ENCODE measurements around the gene MT1F. TPM values are rescaled to one million over a fixed set of nuclear protein-coding genes. Genes with fewer than 3 reads are reported as not detected.

Gene MT1F
- total and polyA plus RNA-seq, 9 of the 15 experiments (the other 6 are each of a cell fraction or from before 2014, with no cell fraction given): 0.18 to 0.68 (median 0.29) TPM; not detected in 5

DNA sequence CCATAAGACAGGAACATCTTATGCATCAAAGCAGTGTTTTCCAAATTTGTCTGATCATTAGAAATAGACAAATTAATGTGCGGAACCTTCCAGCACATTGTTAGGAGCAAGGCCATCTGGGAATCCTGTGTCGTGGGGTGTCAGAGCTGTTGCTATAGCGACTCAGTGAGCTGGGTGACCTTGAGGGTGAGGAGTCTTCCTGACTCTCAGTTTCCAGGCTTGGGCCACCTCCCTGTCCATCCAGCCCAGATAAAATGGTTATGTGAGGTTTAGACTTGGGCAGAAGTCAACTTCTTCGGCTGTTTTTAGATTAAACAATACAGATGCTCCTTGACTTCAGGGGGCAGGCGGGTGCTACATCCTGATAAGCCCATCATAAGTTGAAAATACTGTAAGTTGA lies 45.1 kb downstream of the MT1F start:
- Histone ChIP-seq H3K9ac (ENCODE audit: insufficient read depth in 1 of 2, low read depth in 2 of 2, low read length in 2 of 2) (no peak overlapping the region), H3K4me3 (no peak overlapping the region), H3K9me3 (replicated peaks; ENCODE audit: control insufficient read depth, insufficient read depth, low read depth, low read length) (no peaks in the 10 kb centered on the region), H3K36me3 (ENCODE audit: control insufficient read depth, insufficient read depth, low read length) (no peaks in the 10 kb centered on the region), H3K27ac (ENCODE audit: extremely low read depth, low read depth, low read length) (no peak overlapping the region), H2AFZ (ENCODE audit: low read depth, low read length) (peak overlapping the region; percentile 21; the same call in 1 of the 2 replicates), H3K4me1 (replicated peaks in 1 of 2; ENCODE audit: control insufficient read depth in 2 of 2, insufficient read depth in 2 of 2, low read length in 2 of 2) (no peaks in the 10 kb centered on the region), H4K20me1 (replicated peaks; ENCODE audit: control insufficient read depth, insufficient read depth, low read length) (no peaks in the 10 kb centered on the region), H3K9me1 (ENCODE audit: control insufficient read depth, insufficient read depth, low read length) (no peaks in the 10 kb centered on the region), H3K79me2 (ENCODE audit: control insufficient read depth, insufficient read depth, low read length) (no peaks in the 10 kb centered on the region), H3K27me3 (ENCODE audit: control insufficient read depth in 2 of 2, insufficient read depth in 2 of 2, low read length in 2 of 2) (peaks cover 3 to 17% of the 10 kb centered on the region in 2 experiments; a peak in 4 of 5 replicates), H3K4me2 (ENCODE audit: insufficient read depth, low read length) (no peak overlapping the region)
- intact Hi-C loops (cut with micrococcal nuclease): loop anchor here (1.0 kb wide), 5 partner anchors 29 to 371 kb away; partner anchors contain the start of gene MT2A
- no peak for DNase-seq (ENCODE audit: extremely low read depth in 1 of 4, low spot score in 3 of 4)
- BruUV-seq (replicated peaks): no TSS peak
- ATAC-seq: no peak
- POLR2A ChIA-PET: no interaction called here
- 15% methylated on average over 5 of the region's 5 CpGs for WGBS (ENCODE audit: insufficient coverage, low coverage, missing lambda C conversion rate)
- CTCF ChIA-PET (ENCODE audit: low intra/inter-chr PET ratio): interaction anchor here (0.6 to 2.2 kb wide), 8 partner anchors 29 to 385 kb away, joined by 3 to 26 read pairs (median 4); no protein-coding TSS in a partner anchor
- in situ Hi-C loops (cut with MboI): loop anchor here (5.0 kb wide), 1 partner anchor 126 kb away; no protein-coding TSS in a partner anchor
- TF ChIP-seq RFX1 (IDR thresholded peaks at IDR 0.05) (peak; percentile 42; the same call in 1 of the 2 replicates), CHCHD3 (CRISPR knock-in tag; IDR thresholded peaks at IDR 0.05) (no peak)
- FAIRE-seq: no peak

Other genes starting within 250 kb of the MT1F start
Only the 7 nearest of the 16 such genes appear.
- 0.29 and 0.45 TPM in 2 replicates for gene MT1E, start 32.2 kb upstream of the MT1F start, total RNA-seq (2014; rRNA removed)
- not detected in 2 replicates for gene MT1E, start 32.2 kb upstream of the MT1F start, total RNA-seq (2014; rRNA removed; fragmentation: Illumina TruSeq; extraction: Trizol)
- gene MT1E, start 32.2 kb upstream of the MT1F start, total RNA-seq (2015; rRNA removed; fragmentation: Illumina TruSeq; extraction: Trizol): 0.29 and 0.38 TPM in 2 replicates
- 0.47 and 0.74 TPM in 2 replicates for gene MT1E, start 32.2 kb upstream of the MT1F start, total RNA-seq (2021)
- gene MT1E, start 32.2 kb upstream of the MT1F start, polyA plus RNA-seq (2011; rRNA removed): 0.45 and 2.3 TPM in 2 replicates
- not detected in 2 replicates for gene MT1E, start 32.2 kb upstream of the MT1F start, polyA plus RNA-seq (2014; fragmentation: Illumina TruSeq; extraction: Trizol)
- gene MT1E, start 32.2 kb upstream of the MT1F start, polyA plus RNA-seq (2014; fragmentation: Nextera tagmentation; extraction: Ambion mirVana): under 1 TPM in 1 of 2 experiments, not detected in 1; 0.52 TPM
- gene MT1E, start 32.2 kb upstream of the MT1F start, polyA plus RNA-seq (2014; rRNA removed): 0.81 TPM in 1 of 2 replicates, not detected in the other
- gene MT1M, start 25.3 kb upstream of the MT1F start, total RNA-seq (2014; rRNA removed): not detected in 2 replicates
- not detected in 2 replicates for gene MT1M, start 25.3 kb upstream of the MT1F start, total RNA-seq (2014; rRNA removed; fragmentation: Illumina TruSeq; extraction: Trizol)
- not detected in 2 replicates for gene MT1M, start 25.3 kb upstream of the MT1F start, total RNA-seq (2015; rRNA removed; fragmentation: Illumina TruSeq; extraction: Trizol)
- not detected in 2 replicates for gene MT1M, start 25.3 kb upstream of the MT1F start, total RNA-seq (2021)
- gene MT1M, start 25.3 kb upstream of the MT1F start, polyA plus RNA-seq (2011; rRNA removed): not detected in 2 replicates
- not detected in 2 replicates for gene MT1M, start 25.3 kb upstream of the MT1F start, polyA plus RNA-seq (2014; fragmentation: Illumina TruSeq; extraction: Trizol)
- gene MT1M, start 25.3 kb upstream of the MT1F start, polyA plus RNA-seq (2014; fragmentation: Nextera tagmentation; extraction: Ambion mirVana): not detected
- gene MT1M, start 25.3 kb upstream of the MT1F start, polyA plus RNA-seq (2014; rRNA removed): not detected in 2 replicates
- not detected in 2 replicates for gene MT1A, start 19.3 kb upstream of the MT1F start, total RNA-seq (2014; rRNA removed)
- not detected in 2 replicates for gene MT1A, start 19.3 kb upstream of the MT1F start, total RNA-seq (2014; rRNA removed; fragmentation: Illumina TruSeq; extraction: Trizol)
- not detected in 2 replicates for gene MT1A, start 19.3 kb upstream of the MT1F start, total RNA-seq (2015; rRNA removed; fragmentation: Illumina TruSeq; extraction: Trizol)
- gene MT1A, start 19.3 kb upstream of the MT1F start, total RNA-seq (2021): not detected in 2 replicates
- gene MT1A, start 19.3 kb upstream of the MT1F start, polyA plus RNA-seq (2011; rRNA removed): not detected in 2 replicates
- not detected in 2 replicates for gene MT1A, start 19.3 kb upstream of the MT1F start, polyA plus RNA-seq (2014; fragmentation: Illumina TruSeq; extraction: Trizol)
- under 1 TPM in 1 of 2 experiments, not detected in 1; 0.23 TPM for gene MT1A, start 19.3 kb upstream of the MT1F start, polyA plus RNA-seq (2014; fragmentation: Nextera tagmentation; extraction: Ambion mirVana)
- gene MT1A, start 19.3 kb upstream of the MT1F start, polyA plus RNA-seq (2014; rRNA removed): not detected in 2 replicates
- not detected in 2 replicates for gene MT1B, start 6.1 kb upstream of the MT1F start, total RNA-seq (2014; rRNA removed)
- gene MT1B, start 6.1 kb upstream of the MT1F start, total RNA-seq (2014; rRNA removed; fragmentation: Illumina TruSeq; extraction: Trizol): not detected in 2 replicates
- gene MT1B, start 6.1 kb upstream of the MT1F start, total RNA-seq (2015; rRNA removed; fragmentation: Illumina TruSeq; extraction: Trizol): not detected in 2 replicates
- gene MT1B, start 6.1 kb upstream of the MT1F start, total RNA-seq (2021): not detected in 2 replicates
- not detected in 2 replicates for gene MT1B, start 6.1 kb upstream of the MT1F start, polyA plus RNA-seq (2011; rRNA removed)
- not detected in 2 replicates for gene MT1B, start 6.1 kb upstream of the MT1F start, polyA plus RNA-seq (2014; fragmentation: Illumina TruSeq; extraction: Trizol)
- gene MT1B, start 6.1 kb upstream of the MT1F start, polyA plus RNA-seq (2014; fragmentation: Nextera tagmentation; extraction: Ambion mirVana): not detected
- not detected in 2 replicates for gene MT1B, start 6.1 kb upstream of the MT1F start, polyA plus RNA-seq (2014; rRNA removed)
- not detected in 2 replicates for gene MT1G, start 10.1 kb downstream of the MT1F start, total RNA-seq (2014; rRNA removed)
- gene MT1G, start 10.1 kb downstream of the MT1F start, total RNA-seq (2014; rRNA removed; fragmentation: Illumina TruSeq; extraction: Trizol): not detected in 2 replicates
- gene MT1G, start 10.1 kb downstream of the MT1F start, total RNA-seq (2015; rRNA removed; fragmentation: Illumina TruSeq; extraction: Trizol): 0.69 TPM in 1 of 2 replicates, not detected in the other
- 0.89 and 1.7 TPM in 2 replicates for gene MT1G, start 10.1 kb downstream of the MT1F start, total RNA-seq (2021)
- gene MT1G, start 10.1 kb downstream of the MT1F start, polyA plus RNA-seq (2011; rRNA removed): 1.4 and 8.8 TPM in 2 replicates
- gene MT1G, start 10.1 kb downstream of the MT1F start, polyA plus RNA-seq (2014; fragmentation: Illumina TruSeq; extraction: Trizol): not detected in 2 replicates
- gene MT1G, start 10.1 kb downstream of the MT1F start, polyA plus RNA-seq (2014; fragmentation: Nextera tagmentation; extraction: Ambion mirVana): under 1 TPM; 0.28 TPM
- gene MT1G, start 10.1 kb downstream of the MT1F start, polyA plus RNA-seq (2014; rRNA removed): 2.8 TPM in 1 of 2 replicates, not detected in the other
- gene MT1H, start 11.9 kb downstream of the MT1F start, total RNA-seq (2014; rRNA removed): not detected in 2 replicates
- gene MT1H, start 11.9 kb downstream of the MT1F start, total RNA-seq (2014; rRNA removed; fragmentation: Illumina TruSeq; extraction: Trizol): not detected in 2 replicates
- gene MT1H, start 11.9 kb downstream of the MT1F start, total RNA-seq (2015; rRNA removed; fragmentation: Illumina TruSeq; extraction: Trizol): not detected in 2 replicates
- gene MT1H, start 11.9 kb downstream of the MT1F start, total RNA-seq (2021): not detected in 2 replicates
- gene MT1H, start 11.9 kb downstream of the MT1F start, polyA plus RNA-seq (2011; rRNA removed): 0.13 and 0.49 TPM in 2 replicates
- not detected in 2 replicates for gene MT1H, start 11.9 kb downstream of the MT1F start, polyA plus RNA-seq (2014; fragmentation: Illumina TruSeq; extraction: Trizol)
- under 1 TPM in 1 of 2 experiments, not detected in 1; 0.37 TPM for gene MT1H, start 11.9 kb downstream of the MT1F start, polyA plus RNA-seq (2014; fragmentation: Nextera tagmentation; extraction: Ambion mirVana)
- gene MT1H, start 11.9 kb downstream of the MT1F start, polyA plus RNA-seq (2014; rRNA removed): not detected in 2 replicates
- 6.0 and 8.3 TPM in 2 replicates for gene MT1X, start 24.5 kb downstream of the MT1F start, total RNA-seq (2014; rRNA removed)
- 3.6 and 4.9 TPM in 2 replicates for gene MT1X, start 24.5 kb downstream of the MT1F start, total RNA-seq (2014; rRNA removed; fragmentation: Illumina TruSeq; extraction: Trizol)
- 8.6 and 8.7 TPM in 2 replicates for gene MT1X, start 24.5 kb downstream of the MT1F start, total RNA-seq (2015; rRNA removed; fragmentation: Illumina TruSeq; extraction: Trizol)
- 7.6 and 8.3 TPM in 2 replicates for gene MT1X, start 24.5 kb downstream of the MT1F start, total RNA-seq (2021)
- 11.7 and 42.6 TPM in 2 replicates for gene MT1X, start 24.5 kb downstream of the MT1F start, polyA plus RNA-seq (2011; rRNA removed)
- 5.8 and 9.6 TPM in 2 replicates for gene MT1X, start 24.5 kb downstream of the MT1F start, polyA plus RNA-seq (2014; fragmentation: Illumina TruSeq; extraction: Trizol)
- gene MT1X, start 24.5 kb downstream of the MT1F start, polyA plus RNA-seq (2014; fragmentation: Nextera tagmentation; extraction: Ambion mirVana): 10 to 100 TPM; 20.4 to 22.8 TPM
- gene MT1X, start 24.5 kb downstream of the MT1F start, polyA plus RNA-seq (2014; rRNA removed): 4.8 and 7.3 TPM in 2 replicates